Gastroesophageal sphincter (tissue), 2 donors: ENCODE measurements around the gene SYNDIG1.

Experiments
- EP300 ChIP-seq: sonication (generic); formaldehyde crosslinking; IDR thresholded peaks from one replicate; pipeline ENCODE4 v1.6.1; 2017; ENCODE audit warnings: antibody characterized with exemption, mild to moderate bottlenecking
- POLR2AphosphoS5 ChIP-seq: sonication (generic); formaldehyde crosslinking; IDR thresholded peaks from one replicate; pipeline ENCODE4 v1.6.1; 2017; ENCODE audit warnings: antibody characterized with exemption

DNA sequence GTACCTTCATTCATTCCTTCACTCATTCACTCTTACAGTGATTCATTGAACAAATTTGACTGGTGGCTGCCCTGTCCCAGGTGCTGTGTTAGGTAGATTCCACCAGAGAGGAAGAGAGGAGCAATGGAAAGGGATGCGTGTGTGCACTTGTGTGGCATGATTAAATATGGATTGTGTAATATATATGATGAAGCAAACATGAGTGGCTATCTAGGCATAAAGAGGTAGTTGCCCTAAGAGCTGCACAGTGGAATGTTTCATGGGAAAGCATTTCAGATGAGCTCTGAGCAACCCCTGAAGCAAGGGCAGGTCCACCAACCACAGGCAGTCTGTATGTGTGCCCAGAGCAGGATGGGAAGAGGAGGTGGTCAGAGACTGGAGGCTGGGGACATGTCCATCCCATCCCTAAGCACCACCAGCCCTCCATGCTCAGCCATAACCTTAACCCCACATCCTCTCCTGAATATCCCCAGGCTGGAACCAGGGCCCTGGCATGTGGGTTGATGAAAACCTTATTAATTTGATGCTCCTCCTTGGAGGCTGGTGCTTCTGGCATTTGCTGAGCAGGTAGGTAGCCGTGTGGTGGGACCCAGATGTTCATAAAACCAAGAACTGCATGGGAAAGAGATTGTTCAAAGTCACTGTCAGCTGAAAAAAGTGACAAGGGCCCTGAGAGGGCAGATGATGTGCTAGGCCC lies 226.2 kb downstream of the SYNDIG1 start:
- no peak for TF ChIP-seq POLR2AphosphoS5
- no peak for TF ChIP-seq EP300
